HEK293 (cell line): ENCODE data around the gene TTF2.
"Not testable (repeated sequence)": the region's sequence is repeated elsewhere in the genome, so short reads cannot be mapped to it uniquely, and the experiment has no call there.

Source experiments
- TCF7L2 ChIP-seq: IDR thresholded peaks from 2 replicates; pipeline ENCODE4 v1.6.1; 2011; ENCODE audit warnings: low read depth, mild to moderate bottlenecking, inconsistent platforms, low read length, moderate library complexity, borderline replicate concordance
- ZBTB1 ChIP-seq: fragments of 450-650 bp; formaldehyde crosslinking; IDR thresholded peaks from 2 replicates; pipeline ENCODE4 v1.5.1; 2016; ENCODE audit warnings: missing biosample characterization, missing genetic modification characterization
- ZNF292 ChIP-seq: fragments of 450-650 bp; formaldehyde crosslinking; IDR thresholded peaks from 2 replicates; pipeline ENCODE4 v1.5.1; 2016; ENCODE audit warnings: low read depth, missing biosample characterization, missing genetic modification characterization, borderline replicate concordance
- ZNF707 ChIP-seq: fragments of 450-650 bp; formaldehyde crosslinking; IDR thresholded peaks from 2 replicates; pipeline ENCODE4 v1.5.1; 2016; ENCODE audit warnings: missing biosample characterization, missing genetic modification characterization
- ZNF747 ChIP-seq: fragments of 450-650 bp; formaldehyde crosslinking; IDR thresholded peaks from 2 replicates; pipeline ENCODE4 v1.5.1; 2016; ENCODE audit warnings: missing biosample characterization, missing genetic modification characterization
- TF ChIP-seq, protein P1 (sequence below): fragments of 450-650 bp; formaldehyde crosslinking; IDR thresholded peaks from 2 replicates; pipeline ENCODE4 v1.5.1; 2016; ENCODE audit warnings: missing biosample characterization, missing genetic modification characterization

DNA sequence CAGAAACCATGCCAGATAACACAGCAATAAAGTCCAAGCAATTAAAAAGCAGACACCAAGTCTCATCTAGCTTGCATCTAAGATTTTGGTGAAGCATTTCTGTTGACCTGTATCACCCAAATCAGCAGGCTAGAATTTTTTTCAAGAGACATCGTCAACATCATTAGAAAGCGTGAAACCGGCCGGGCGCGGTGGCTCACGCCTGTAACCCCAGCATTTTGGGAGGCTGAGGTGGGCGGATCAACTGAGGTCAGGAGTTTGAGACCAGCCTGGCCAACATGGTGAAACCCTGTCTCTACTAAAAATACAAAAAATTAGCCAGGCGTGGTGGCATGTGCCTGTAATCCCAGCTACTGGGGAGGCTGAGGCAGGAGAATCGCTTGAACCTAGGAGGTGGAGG lies 59.0 kb downstream of the TTF2 start:
- TF ChIP-seq, protein P1, sequence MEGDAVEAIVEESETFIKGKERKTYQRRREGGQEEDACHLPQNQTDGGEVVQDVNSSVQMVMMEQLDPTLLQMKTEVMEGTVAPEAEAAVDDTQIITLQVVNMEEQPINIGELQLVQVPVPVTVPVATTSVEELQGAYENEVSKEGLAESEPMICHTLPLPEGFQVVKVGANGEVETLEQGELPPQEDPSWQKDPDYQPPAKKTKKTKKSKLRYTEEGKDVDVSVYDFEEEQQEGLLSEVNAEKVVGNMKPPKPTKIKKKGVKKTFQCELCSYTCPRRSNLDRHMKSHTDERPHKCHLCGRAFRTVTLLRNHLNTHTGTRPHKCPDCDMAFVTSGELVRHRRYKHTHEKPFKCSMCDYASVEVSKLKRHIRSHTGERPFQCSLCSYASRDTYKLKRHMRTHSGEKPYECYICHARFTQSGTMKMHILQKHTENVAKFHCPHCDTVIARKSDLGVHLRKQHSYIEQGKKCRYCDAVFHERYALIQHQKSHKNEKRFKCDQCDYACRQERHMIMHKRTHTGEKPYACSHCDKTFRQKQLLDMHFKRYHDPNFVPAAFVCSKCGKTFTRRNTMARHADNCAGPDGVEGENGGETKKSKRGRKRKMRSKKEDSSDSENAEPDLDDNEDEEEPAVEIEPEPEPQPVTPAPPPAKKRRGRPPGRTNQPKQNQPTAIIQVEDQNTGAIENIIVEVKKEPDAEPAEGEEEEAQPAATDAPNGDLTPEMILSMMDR (tag by site-specific recombination): not testable (repeated sequence)
- TF ChIP-seq ZNF747 (tag by site-specific recombination); ZNF707; ZNF292 (tag by site-specific recombination); ZBTB1 (tag by site-specific recombination); TCF7L2: not testable (repeated sequence)
